Stimulated activated CD8-positive, alpha-beta memory T cell treated with anti-CD3 and anti-CD28 coated beads, Interleukin-12 subunit alpha, Interleukin-12 subunit beta, amount 100 ng/mL, for 24 hours (primary cell): ENCODE data around the gene BAD.
A peak's percentile ranks its signal among the peaks of the same experiment; 100 is the strongest.
"Not testable (repeated sequence)": the region's sequence is repeated elsewhere in the genome, so short reads cannot be mapped to it uniquely, and the experiment has no call there.

ENCODE experiments used
- DNase-seq: peaks from one replicate; pipeline ENCODE4 v3.0.0-alpha.2; 2020; ENCODE audit errors: extremely low read depth

Gene BAD

DNA sequence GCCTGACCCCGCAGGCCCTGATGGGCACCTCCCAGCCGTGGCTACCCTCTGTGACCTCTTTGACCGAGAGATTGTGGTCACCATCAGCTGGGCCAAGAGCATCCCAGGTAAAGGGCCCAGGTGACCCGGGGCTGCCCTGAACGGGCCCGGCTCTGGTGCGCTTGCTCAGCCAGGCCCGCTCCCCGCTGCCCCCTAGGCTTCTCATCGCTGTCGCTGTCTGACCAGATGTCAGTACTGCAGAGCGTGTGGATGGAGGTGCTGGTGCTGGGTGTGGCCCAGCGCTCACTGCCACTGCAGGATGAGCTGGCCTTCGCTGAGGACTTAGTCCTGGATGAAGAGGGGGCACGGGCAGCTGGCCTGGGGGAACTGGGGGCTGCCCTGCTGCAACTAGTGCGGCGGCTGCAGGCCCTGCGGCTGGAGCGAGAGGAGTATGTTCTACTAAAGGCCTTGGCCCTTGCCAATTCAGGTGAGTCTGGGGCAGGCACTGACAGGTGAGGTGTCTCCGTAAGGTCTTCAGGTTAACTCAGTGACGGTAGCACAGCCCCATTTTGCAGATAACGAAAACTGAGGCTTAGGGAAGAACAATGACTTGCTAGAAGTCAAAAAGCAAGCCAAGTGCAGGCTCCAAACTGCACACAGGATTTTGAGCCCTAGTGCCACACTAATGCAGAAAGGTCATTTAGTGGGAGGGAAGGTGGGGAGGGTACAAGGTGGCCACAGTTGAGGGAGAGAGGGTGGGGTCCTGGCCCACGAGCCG lies 30.5 kb upstream of the BAD start:
- no peak for DNase-seq

DNA sequence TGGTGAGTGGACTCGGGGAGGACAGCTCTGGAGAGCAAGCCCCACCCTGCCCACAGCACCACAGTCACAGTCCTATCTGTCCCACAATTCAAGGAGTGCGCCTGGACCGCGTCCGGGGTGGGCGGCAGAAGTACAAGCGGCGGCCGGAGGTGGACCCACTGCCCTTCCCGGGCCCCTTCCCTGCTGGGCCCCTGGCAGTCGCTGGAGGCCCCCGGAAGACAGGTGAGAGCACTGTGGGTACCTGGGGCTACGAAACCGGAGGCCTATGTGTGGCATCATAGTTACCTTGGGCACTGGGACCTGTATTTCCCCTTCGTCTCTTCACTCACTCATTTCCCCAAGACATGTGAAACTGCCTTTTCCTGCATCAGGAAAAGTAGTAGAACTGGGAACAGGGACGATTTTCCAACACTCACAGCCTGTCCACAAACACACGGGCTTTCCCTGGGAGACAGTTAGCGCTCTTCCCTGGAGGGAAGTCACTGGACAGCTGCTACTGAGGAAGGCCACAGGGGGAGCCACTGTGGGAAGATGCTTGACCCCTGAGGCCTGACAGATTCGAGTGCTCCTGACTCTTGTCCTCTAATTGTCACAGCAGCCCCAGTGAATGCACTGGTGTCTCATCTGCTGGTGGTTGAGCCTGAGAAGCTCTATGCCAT lies 29.8 kb upstream of the BAD start:
- DNase-seq = no peak

GRCh38 chr11:64313491-64314145 lies 29.2 kb upstream of the BAD start:
- DNase-seq = no peak

DNA sequence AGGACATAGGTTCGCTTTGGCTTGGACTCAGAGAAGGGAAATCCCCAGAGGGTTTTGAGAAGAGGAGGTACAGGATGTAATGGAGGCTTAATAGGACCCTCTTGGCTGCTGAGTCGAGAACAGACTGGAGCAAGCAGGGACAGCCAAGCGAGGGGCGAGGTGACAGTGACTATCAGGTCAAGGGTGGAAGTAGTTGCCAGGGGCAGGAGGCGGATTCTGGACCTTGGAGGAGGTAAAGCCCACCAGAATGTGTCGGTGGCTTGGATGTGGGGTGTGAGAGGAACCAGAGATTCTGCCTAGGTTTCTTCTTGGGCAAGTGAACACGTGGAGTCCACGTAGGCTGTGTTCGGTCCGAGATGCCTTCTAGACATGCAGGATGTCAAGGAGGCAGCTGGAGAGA lies 28.5 kb upstream of the BAD start:
- no peak for DNase-seq

DNA sequence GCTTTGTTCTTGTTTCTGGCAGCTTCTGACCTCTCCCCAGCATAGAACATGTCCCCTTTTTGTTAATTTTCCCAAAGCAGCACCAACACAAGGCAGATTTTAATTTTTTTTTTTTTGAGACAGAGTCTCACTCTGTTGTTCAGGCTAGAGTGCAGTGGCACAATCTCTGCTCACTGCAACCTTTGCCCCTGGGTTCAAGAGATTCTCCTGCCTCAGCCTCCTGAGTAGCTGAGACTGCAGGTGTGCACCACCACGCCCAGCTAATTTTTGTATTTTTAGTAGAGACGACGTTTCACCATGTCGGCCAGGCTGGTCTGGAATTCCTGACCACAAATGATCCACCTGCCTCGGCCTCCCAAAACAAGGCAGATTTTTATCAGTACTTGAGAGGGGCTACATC lies 23.3 kb upstream of the BAD start:
- not testable (repeated sequence) for DNase-seq

- DNase-seq = no peak
Measured at GRCh38 chr11:64306876-64307622, 22.6 kb upstream of the BAD start.

- no peak for DNase-seq
Measured at GRCh38 chr11:64306563-64306875, 22.1 kb upstream of the BAD start.

GRCh38 chr11:64305691-64306562 lies 21.5 kb upstream of the BAD start:
- peak; percentile 42 for DNase-seq

DNA sequence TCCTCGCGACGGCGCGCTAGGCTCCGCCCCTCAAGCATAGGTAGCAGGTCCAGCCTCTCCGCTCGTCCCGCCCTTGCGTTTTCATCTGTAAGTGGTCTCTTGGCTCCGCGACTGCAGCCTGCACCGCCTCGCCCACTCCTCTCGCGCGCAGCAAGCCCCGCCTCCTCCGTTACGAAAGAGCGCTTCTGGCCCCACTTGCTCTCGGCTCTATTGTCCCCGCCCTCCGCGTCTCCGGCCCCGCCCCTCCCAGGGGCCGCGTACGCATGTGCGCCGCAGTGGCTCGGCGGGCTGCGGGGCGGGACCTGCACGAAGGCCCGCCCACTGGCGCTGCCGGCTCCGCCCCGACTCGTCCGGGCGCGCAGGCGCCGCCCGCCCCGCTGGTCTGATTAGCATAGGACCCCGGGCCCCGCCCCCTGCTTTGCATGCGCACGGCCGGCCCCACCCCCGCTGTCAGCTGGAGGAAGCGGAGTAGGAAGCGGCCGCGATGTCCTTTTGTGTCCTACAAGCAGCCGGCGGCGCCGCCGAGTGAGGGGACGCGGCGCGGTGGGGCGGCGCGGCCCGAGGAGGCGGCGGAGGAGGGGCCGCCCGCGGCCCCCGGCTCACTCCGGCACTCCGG lies 20.7 kb upstream of the BAD start, which contains the start of gene ESRRA:
ESRRA (plus strand) TSS at position 450 of the 616 bp plus-strand sequence. CDS start 1,656 bp downstream, outside the sequence.
- peak; percentile 100 for DNase-seq

DNA sequence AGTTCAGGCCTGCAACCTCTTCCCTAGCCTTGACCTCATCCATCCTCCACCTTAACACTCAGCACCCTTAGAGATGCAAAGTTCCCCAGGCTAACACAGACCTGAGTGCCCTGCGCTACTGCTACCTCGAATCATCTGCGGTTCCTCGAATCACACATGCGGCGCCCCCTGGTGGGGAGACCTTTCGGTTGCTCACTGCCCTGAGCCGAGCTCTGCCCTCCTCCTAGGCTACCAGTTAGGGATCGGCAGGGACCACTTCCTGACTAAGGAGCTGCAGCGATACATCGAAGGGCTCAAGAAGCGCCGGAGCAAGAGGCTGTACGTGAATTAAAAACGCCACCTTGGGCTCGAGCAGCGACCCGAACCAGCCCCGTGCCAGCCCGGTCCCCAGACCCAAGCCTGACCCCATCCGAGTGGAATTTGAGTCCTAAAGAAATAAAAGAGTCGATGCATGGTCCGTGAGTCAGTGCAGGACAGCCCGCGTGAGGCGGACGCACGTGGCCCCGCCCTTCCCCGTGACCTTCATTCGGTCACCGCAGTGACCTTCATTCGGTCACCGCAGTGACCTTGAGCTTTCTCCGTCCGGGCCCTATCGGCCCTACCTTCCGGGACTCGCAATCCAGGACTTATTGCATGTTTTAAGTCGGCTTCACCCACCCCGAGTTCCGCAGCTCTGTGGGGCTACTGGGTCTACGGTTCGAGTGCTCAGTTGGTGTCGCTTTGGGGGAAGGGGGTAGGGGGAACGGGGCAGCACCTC lies 20.0 kb upstream of the BAD start:
- peak; percentile 91 for DNase-seq

- no peak for DNase-seq
Measured at GRCh38 chr11:64304032-64304315, 19.5 kb upstream of the BAD start.

GRCh38 chr11:64303109-64304031 lies 18.9 kb upstream of the BAD start:
- no peak for DNase-seq

GRCh38 chr11:64299847-64300648 lies 15.6 kb upstream of the BAD start, which contains the start of gene CATSPERZ:
CATSPERZ (plus strand) TSS chr11:64300358; CDS start chr11:64300411, 53 bp downstream.
- DNase-seq = no peak

DNA sequence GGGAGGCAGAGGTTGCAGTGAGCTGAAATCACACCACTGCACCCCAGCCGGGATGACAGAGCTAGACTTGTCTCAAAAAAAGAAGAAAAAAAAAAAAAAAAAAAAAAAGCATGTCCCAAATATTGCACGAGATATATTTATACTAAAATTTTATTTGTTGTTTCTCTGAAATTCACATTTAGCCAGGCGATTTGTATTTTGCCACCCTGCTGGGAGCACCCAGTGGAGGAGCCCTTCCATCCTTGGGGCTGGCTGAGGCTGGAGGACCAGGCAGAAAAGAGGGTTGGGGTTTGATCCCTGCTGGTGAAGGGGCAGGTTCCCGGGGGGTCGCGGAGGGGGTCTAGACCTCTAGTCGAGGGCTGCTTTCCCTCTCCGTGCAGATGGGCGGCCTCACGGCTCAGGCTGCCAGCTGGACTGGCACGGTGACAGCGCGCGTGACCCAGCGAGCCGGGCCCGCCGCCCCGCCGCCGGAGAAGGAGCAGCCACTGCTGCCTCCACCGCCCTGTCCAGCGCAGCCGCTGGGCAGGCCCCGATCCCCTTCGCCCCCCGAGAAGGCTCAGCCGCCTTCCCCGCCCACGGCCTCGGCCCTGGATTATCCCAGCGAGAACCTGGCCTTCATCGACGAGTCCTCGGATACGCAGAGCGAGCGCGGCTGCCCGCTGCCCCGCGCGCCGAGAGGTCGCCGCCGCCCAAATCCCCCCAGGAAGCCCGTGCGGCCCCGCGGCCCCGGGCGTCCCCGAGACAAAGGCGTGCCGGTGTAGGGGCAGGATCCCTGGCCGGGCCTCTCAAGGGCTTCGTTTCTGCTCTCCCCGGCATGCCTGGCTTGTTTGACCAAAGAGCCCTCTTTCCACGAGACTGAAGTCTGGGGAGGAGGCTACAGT lies 14.7 kb upstream of the BAD start:
- DNase-seq = no peak

DNA sequence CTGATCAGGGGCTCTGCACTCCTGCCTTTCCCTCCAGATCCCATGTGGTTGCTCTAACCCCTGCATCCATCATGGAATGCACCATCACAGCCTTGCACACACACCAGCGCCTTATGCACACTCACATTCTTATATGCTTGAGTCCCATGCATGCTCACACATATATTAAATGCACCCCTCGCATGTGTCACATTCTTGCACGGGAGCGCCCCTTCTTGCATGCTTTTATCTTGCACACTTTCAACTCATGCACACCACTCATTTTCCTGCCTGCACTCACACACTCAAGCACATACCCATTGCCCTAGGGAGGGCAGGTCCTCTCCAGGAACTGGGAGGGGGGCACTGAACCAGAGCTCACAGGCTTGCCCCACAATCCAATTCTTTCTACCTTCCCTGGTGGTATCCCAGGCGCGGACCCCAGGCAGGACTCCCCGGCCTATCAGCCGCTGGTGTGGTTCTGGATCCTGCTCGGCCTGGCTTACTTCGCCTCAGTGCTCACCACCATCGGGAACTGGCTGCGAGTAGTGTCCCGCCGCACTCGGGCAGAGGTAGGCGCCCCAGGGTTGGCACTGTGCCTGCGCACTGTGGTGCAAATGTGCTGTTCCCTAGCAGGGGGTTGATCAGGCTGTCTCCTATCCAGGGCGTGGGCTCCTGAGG lies 13.4 kb upstream of the BAD start:
- DNase-seq = no peak

DNA sequence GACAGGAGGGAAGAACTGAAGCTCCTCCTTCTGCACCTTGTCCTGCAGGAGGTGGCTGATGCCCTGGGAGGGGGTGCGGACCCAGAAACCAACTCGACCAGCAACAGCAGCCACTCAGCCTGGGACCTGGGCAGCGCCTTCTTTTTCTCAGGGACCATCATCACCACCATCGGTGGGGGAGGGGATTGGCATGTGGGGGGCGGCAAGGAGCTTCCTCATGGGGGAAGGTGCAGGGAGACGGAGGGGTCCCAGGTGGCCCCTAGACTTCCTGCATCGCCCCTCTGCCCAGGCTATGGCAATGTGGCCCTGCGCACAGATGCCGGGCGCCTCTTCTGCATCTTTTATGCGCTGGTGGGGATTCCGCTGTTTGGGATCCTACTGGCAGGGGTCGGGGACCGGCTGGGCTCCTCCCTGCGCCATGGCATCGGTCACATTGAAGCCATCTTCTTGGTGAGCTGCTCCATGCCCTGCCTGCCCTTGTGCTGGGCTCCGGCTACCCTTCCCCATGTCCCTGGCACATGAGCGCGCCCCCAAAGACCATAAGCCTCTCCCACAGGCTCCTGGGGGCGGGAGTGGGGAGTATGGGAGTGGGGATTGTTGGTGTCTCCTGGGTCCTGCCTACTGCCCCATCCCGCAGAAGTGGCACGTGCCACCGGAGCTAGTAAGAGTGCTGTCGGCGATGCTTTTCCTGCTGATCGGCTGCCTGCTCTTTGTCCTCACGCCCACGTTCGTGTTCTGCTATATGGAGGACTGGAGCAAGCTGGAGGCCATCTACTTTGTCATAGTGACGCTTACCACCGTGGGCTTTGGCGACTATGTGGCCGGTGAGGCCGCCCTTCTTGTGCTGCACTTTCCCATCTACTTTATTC lies 12.6 kb upstream of the BAD start:
- no peak for DNase-seq
